ENCODE results near the gene PLEKHG4B. TPM values are rescaled to one million over a fixed set of nuclear protein-coding genes. Genes with fewer than 3 reads are reported as not detected.
A peak's percentile ranks its signal among the peaks of the same experiment; 100 is the strongest.

Gene PLEKHG4B
- total and polyA plus RNA-seq, 8 donors, result 0.21 to 0.75 (median 0.38) TPM

DNA sequence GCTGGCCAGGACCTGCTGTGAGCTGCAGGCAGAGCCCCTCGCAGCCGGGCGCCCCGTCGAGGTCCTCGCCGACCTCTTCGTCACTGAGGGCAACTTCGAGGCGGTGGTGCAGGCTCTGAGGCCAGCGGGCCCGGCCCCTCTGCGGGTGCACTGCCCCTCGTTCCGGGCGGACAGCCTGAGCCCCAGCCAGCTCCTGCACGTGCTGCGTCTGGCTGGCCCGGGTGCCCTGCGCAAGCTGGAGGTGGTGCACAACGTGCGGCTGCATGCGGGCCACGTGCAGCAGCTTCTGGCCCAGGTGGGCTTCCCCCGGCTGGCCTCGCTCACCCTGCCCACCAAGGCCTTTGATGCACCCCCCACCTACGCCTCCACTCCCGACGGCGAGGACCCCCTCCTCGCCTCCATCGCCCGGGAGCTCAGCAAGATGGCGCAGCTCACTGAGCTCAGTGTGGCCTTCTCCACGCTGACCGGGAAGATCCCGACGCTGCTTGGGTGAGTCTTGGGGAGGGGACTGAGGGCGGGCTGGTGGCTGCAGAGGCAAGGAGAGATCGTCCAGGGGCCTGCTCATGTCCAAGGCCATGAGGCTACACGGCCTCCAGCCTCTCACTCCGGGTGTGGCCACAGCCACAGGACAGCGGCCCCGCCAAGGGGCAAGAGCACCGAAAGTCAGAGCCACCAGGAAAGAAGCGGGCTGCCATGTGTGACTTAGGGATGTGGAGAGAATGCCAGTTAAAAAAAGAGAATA, 100.2 kb downstream of the PLEKHG4B start:
- H3K4me1 ChIP-seq, result peaks cover 0 to 5% (median 4%) of the 10 kb centered on the region in 3 donors
- H3K27me3 ChIP-seq, result no peaks in the 10 kb centered on the region
- intact Hi-C loops (cut with DNase I), result no loop called here
- ATAC-seq, result no peak
- no peak overlapping the region for H3K27ac ChIP-seq
- H3K36me3 ChIP-seq, result no peaks in the 10 kb centered on the region
- DNase-seq, result peak in 2 of 6 donors; percentile 31 to 57
- no peak for TF ChIP-seq CTCF (IDR thresholded peaks at IDR 0.05)
- no peaks in the 10 kb centered on the region for H3K9me3 ChIP-seq
- FAIRE-seq, result no peak
- peak overlapping the region in 2 of 4 donors; percentile 15 to 23 for H3K4me3 ChIP-seq
- 81 to 95% methylated on average over 36 to 46 of the region's 46 CpGs for WGBS, 2 donors

GRCh38 chr5:192691-192969, 100.7 kb downstream of the PLEKHG4B start:
- H3K27ac ChIP-seq, result no peak overlapping the region
- no peak for FAIRE-seq
- 77 to 89% methylated on average over 9 of the region's 9 CpGs for whole genome bisulfite sequencing, 2 donors
- intact Hi-C loops (cut with DNase I), result no loop called here
- no peak overlapping the region for H3K4me3 ChIP-seq
- no peak for TF ChIP-seq CTCF (IDR thresholded peaks at IDR 0.05)
- no peak for ATAC-seq
- no peak for DNase-seq
- peaks cover 0 to 5% (median 4%) of the 10 kb centered on the region in 3 donors for H3K4me1 ChIP-seq
- no peaks in the 10 kb centered on the region for H3K27me3 ChIP-seq
- no peaks in the 10 kb centered on the region for H3K9me3 ChIP-seq
- H3K36me3 ChIP-seq, result no peaks in the 10 kb centered on the region

- Histone ChIP-seq H3K27me3 (no peaks in the 10 kb centered on the region), H3K36me3 (no peaks in the 10 kb centered on the region), H3K9me3 (no peaks in the 10 kb centered on the region), H3K4me3 (no peak overlapping the region), H3K27ac (no peak overlapping the region), H3K4me1 (peaks cover 0 to 3% (median 3%) of the 10 kb centered on the region in 3 donors)
- intact Hi-C loops (cut with DNase I), result no loop called here
- DNase-seq (peak in 2 of 6 donors; percentile 33 to 52), ATAC-seq (no peak), FAIRE-seq (no peak)
- no peak for TF ChIP-seq CTCF (IDR thresholded peaks at IDR 0.05)
- WGBS, 2 donors, result 83 to 93% methylated on average over 15 to 17 of the region's 17 CpGs
These were observed 101.2 kb downstream of the PLEKHG4B start for GRCh38 chr5:192970-193831.

GRCh38 chr5:194102-194501, 102.1 kb downstream of the PLEKHG4B start:
- H3K36me3 ChIP-seq, result no peaks in the 10 kb centered on the region
- intact Hi-C loops (cut with DNase I), result no loop called here
- no peak for TF ChIP-seq CTCF (IDR thresholded peaks at IDR 0.05)
- no peak overlapping the region for H3K27ac ChIP-seq
- ATAC-seq, result no peak
- FAIRE-seq, result no peak
- WGBS, 2 donors, result 79 to 86% methylated on average over 15 of the region's 15 CpGs
- H3K4me3 ChIP-seq, result no peak overlapping the region
- DNase-seq, result peak in 2 of 6 donors; percentile 8 to 56
- H3K27me3 ChIP-seq, result no peaks in the 10 kb centered on the region
- H3K9me3 ChIP-seq, result no peaks in the 10 kb centered on the region
- H3K4me1 ChIP-seq, result no peaks in the 10 kb centered on the region
